ENCODE measurements around the gene ITGB5. TPM values are rescaled to one million over a fixed set of nuclear protein-coding genes. Genes with fewer than 3 reads are reported as not detected.

ITGB5 gene
- total RNA-seq, 4 donors from 2014 or later, result 159 to 397 (median 245) TPM

DNA sequence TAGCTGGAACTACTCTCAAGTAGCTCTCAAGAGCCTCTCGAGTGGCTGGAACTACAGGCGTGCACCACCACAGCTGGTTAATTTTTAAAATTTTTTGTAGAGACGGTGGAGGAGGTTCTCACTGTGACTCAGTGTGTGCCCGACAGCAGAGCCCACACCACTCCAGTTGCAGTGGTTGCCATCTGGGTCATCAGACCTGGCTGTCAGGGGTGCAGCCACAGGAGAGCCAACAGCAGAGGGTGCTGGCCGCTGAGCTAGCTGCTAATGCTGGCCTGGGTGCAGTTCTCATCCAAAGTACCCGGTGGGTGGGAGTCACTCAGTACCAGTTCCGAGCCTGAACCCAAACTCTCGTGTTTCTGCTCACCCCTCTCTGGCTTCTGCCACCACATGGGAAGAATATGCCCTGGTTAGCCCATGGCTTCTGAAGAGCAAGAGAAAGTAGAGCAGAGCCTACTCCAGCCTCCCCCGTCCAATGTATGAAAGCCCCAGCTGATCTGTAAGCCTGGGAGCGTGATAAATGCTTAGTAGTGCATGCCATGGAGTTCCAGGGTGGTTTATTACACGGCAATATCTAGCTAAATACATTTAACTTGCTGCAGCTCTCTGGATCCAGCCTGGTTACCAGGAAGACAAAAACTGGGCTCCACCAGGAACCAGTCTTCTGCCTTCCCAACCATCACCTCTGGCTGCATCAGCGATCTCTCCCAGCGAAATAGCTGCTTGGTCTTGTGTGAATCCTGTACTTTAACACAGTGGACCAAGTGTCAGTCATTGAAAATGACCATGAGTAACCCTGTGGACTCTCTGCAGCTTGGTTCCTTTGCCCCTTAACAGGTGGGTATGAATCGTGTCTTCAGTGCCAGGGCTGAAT, 139.8 kb downstream of the ITGB5 start:
- no peaks in the 10 kb centered on the region for H3K4me1 ChIP-seq
- H3K27me3 ChIP-seq, result no peaks in the 10 kb centered on the region
- WGBS, result 87% methylated on average over 9 of the region's 14 CpGs
- no peaks in the 10 kb centered on the region for H3K9me3 ChIP-seq
- no peak overlapping the region for H3K27ac ChIP-seq
- DNase-seq (ENCODE audit: low spot score in 2 of 2), result no peak
- TF ChIP-seq POLR2A (IDR thresholded peaks at IDR 0.05), result no peak
- no peak for TF ChIP-seq EP300 (IDR thresholded peaks at IDR 0.05)
- TF ChIP-seq, protein P1, sequence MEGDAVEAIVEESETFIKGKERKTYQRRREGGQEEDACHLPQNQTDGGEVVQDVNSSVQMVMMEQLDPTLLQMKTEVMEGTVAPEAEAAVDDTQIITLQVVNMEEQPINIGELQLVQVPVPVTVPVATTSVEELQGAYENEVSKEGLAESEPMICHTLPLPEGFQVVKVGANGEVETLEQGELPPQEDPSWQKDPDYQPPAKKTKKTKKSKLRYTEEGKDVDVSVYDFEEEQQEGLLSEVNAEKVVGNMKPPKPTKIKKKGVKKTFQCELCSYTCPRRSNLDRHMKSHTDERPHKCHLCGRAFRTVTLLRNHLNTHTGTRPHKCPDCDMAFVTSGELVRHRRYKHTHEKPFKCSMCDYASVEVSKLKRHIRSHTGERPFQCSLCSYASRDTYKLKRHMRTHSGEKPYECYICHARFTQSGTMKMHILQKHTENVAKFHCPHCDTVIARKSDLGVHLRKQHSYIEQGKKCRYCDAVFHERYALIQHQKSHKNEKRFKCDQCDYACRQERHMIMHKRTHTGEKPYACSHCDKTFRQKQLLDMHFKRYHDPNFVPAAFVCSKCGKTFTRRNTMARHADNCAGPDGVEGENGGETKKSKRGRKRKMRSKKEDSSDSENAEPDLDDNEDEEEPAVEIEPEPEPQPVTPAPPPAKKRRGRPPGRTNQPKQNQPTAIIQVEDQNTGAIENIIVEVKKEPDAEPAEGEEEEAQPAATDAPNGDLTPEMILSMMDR (IDR thresholded peaks at IDR 0.05), result no peak
- TF ChIP-seq POLR2AphosphoS5 (IDR thresholded peaks at IDR 0.05), result no peak
- peaks cover 40% of the 10 kb centered on the region for H3K36me3 ChIP-seq
- H3K4me3 ChIP-seq, result no peak overlapping the region

DNA sequence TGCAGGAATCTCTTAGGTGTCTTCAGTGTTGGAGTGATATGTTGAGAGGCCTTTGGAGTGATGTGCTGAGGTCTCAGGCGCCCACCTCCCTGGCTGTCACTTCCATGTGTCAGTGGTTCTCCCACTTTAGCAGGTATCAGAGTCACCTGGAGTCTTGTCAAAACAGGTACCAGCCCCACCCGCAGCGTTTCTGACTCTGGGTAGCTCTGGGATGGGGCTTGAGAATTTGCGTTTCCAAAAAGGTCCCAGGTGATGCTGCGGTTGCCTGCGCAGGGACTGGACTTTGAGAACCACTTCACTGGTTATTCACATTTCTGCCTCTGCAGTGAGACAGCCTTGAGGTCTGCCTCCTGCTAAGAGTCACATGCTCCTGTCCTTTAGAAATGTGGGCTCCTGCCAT, 141.4 kb downstream of the ITGB5 start:
- H3K27ac ChIP-seq, result no peak overlapping the region
- 83% methylated on average over 6 of the region's 6 CpGs for WGBS
- H3K27me3 ChIP-seq, result no peaks in the 10 kb centered on the region
- no peaks in the 10 kb centered on the region for H3K4me1 ChIP-seq
- peaks cover 54% of the 10 kb centered on the region for H3K36me3 ChIP-seq
- no peak overlapping the region for H3K4me3 ChIP-seq
- TF ChIP-seq, protein P1 (IDR thresholded peaks at IDR 0.05), result no peak
- TF ChIP-seq POLR2AphosphoS5 (IDR thresholded peaks at IDR 0.05), result no peak
- no peaks in the 10 kb centered on the region for H3K9me3 ChIP-seq
- DNase-seq (ENCODE audit: low spot score in 2 of 2), result no peak

DNA sequence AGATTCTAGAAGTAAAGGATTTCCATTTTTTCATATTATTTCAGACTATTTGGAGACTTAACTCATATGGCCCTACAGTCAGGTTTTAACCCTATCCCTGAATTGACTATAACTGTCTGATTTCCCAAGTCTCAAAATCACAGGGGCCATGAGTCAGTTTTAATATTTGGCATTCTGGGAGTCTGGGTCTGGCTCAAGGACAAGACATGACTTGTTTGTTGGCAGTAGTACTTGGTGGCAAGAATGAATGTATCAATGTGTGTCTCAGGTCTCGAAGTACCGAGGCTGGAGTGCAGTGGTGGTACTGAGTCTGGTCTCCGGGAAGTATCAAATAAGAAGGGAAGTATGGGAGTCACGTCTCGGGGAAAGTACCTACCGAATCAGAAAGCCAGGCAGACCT, 146.1 kb downstream of the ITGB5 start:
- H3K36me3 ChIP-seq, result peaks cover 81% of the 10 kb centered on the region
- no peak for DNase-seq (ENCODE audit: low spot score in 2 of 2)
- H3K4me1 ChIP-seq, result peaks cover 2% of the 10 kb centered on the region
- no peaks in the 10 kb centered on the region for H3K27me3 ChIP-seq
- H3K4me3 ChIP-seq, result no peak overlapping the region
- H3K27ac ChIP-seq, result no peak overlapping the region
- H3K9me3 ChIP-seq, result no peaks in the 10 kb centered on the region
- WGBS, result 78% methylated on average over 6 of the region's 6 CpGs
- TF ChIP-seq, protein P1 (IDR thresholded peaks at IDR 0.05), result no peak
- no peak for TF ChIP-seq POLR2AphosphoS5 (IDR thresholded peaks at IDR 0.05)
- TF ChIP-seq POLR2A (IDR thresholded peaks at IDR 0.05), result no peak
- no peak for TF ChIP-seq EP300 (IDR thresholded peaks at IDR 0.05)

DNA sequence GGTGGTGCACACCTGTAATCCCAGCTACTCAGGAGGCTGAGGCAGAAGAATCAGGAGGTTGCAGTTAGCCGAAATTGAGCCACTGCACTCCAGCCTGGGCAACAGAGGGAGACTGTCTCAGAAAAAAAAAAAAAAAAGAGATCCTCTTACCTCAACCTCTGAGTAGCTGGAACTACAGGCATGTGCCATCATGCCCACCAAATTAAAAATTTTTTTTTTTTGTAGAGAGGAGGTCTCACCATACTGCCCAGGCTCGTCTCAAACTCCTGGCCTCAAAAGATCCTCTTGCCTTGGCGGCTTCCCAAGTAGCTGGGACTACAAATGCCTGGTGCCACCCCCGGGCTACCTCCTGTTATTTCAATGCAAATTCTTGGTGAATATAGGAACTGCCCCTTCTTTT, 155.4 kb downstream of the ITGB5 start:
- DNase-seq (ENCODE audit: low spot score in 2 of 2), result no peak
- Histone ChIP-seq H3K4me3 (no peak overlapping the region), H3K9me3 (no peaks in the 10 kb centered on the region), H3K27me3 (peaks cover 8% of the 10 kb centered on the region), H3K27ac (no peak overlapping the region), H3K36me3 (peaks cover 9% of the 10 kb centered on the region), H3K4me1 (peaks cover 30% of the 10 kb centered on the region)
- TF ChIP-seq EP300 (IDR thresholded peaks at IDR 0.05) (no peak), POLR2A (IDR thresholded peaks at IDR 0.05) (no peak), POLR2AphosphoS5 (IDR thresholded peaks at IDR 0.05) (no peak)
- TF ChIP-seq, protein P1 (IDR thresholded peaks at IDR 0.05), result no peak
- WGBS, result 71% methylated on average over 4 of the region's 4 CpGs

DNA sequence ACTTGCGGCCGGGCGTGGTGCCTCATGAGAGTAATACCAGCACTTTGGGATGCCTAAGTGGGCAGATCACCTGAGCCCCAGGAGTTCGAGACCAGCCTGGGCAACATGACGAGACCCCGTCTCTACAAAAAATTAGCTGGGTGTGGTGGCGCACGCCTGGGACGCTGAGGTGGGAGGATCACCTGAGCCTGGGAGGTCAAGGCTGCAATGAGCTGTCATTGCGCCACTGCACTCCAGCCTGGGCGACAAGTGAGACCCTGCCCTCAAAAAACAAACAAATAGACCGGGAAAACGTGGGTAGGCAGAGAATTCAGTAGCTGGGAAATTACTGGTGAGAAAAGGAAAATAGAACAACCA, 156.2 kb downstream of the ITGB5 start:
- DNase-seq (ENCODE audit: low spot score in 2 of 2), result no peak
- peak overlapping the region; percentile 74 for H3K4me3 ChIP-seq
- no peaks in the 10 kb centered on the region for H3K9me3 ChIP-seq
- no peak overlapping the region for H3K27ac ChIP-seq
- peaks cover 15% of the 10 kb centered on the region for H3K27me3 ChIP-seq
- peaks cover 5% of the 10 kb centered on the region for H3K36me3 ChIP-seq
- WGBS, result 14% methylated on average over 13 of the region's 13 CpGs
- H3K4me1 ChIP-seq, result peaks cover 30% of the 10 kb centered on the region
- no peak for TF ChIP-seq EP300 (IDR thresholded peaks at IDR 0.05)
- TF ChIP-seq POLR2AphosphoS5 (IDR thresholded peaks at IDR 0.05), result no peak
- TF ChIP-seq, protein P1 (IDR thresholded peaks at IDR 0.05), result no peak
- no peak for TF ChIP-seq POLR2A (IDR thresholded peaks at IDR 0.05)

All from suprapubic skin (tissue), 4 donors.